ENCODE results near the gene WDR59.
"Not testable (repeated sequence)": the region's sequence is repeated elsewhere in the genome, so short reads cannot be mapped to it uniquely, and the experiment has no call there.

- TF ChIP-seq, protein P1, sequence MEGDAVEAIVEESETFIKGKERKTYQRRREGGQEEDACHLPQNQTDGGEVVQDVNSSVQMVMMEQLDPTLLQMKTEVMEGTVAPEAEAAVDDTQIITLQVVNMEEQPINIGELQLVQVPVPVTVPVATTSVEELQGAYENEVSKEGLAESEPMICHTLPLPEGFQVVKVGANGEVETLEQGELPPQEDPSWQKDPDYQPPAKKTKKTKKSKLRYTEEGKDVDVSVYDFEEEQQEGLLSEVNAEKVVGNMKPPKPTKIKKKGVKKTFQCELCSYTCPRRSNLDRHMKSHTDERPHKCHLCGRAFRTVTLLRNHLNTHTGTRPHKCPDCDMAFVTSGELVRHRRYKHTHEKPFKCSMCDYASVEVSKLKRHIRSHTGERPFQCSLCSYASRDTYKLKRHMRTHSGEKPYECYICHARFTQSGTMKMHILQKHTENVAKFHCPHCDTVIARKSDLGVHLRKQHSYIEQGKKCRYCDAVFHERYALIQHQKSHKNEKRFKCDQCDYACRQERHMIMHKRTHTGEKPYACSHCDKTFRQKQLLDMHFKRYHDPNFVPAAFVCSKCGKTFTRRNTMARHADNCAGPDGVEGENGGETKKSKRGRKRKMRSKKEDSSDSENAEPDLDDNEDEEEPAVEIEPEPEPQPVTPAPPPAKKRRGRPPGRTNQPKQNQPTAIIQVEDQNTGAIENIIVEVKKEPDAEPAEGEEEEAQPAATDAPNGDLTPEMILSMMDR (IDR thresholded peaks at IDR 0.05): not testable (repeated sequence)
- not testable (repeated sequence) for TF ChIP-seq POLR2A (IDR thresholded peaks at IDR 0.05)
Observed at GRCh38 chr16:74908759-74909158, 76.2 kb downstream of the WDR59 start.
